H1 (cell line): ENCODE data around the gene NLRP1. TPM values are rescaled to one million over a fixed set of nuclear protein-coding genes. Genes with fewer than 3 reads are reported as not detected.

Source experiments
- CTCF ChIA-PET: fragments of 300-600 bp; sonication (Branson Sonifier 250); formaldehyde crosslinking; loops from one replicate; lab custom pipeline; 2021; ENCODE audit not compliant: partially characterized antibody; lab: Charles Lee
- POLR2A ChIA-PET: fragments of 300-600 bp; sonication (Branson Sonifier 250); formaldehyde crosslinking; loops from one replicate; lab custom pipeline; 2021; ENCODE audit warnings: inconsistent platforms; ENCODE audit not compliant: partially characterized antibody; lab: Charles Lee
- DNase-seq, 2 experiments: peaks; one replicate each; pipeline versions ENCODE4 v3.0.0 to v3.0.0-alpha.2; 2010 to 2022; ENCODE audit warnings: low spot score in 2 of 2, low read depth in 1 of 2, mixed read lengths in 1 of 2
- FAIRE-seq: peaks from 2 replicates; lab custom pipeline; 2011; peaks lifted over from hg19 to GRCh38; lab: Jason Lieb, UNC
- H2AFZ ChIP-seq: 2 replicates; pipeline ENCODE4 v1.8.1; 2012; ENCODE audit warnings: low read length, inconsistent platforms
- H2AK5ac ChIP-seq: 2 replicates; pipeline ENCODE4 v1.6.1; 2013; ENCODE audit warnings: low read depth, low read length
- H2BK120ac ChIP-seq: replicated peaks from 2 replicates; pipeline ENCODE3; 2013; ENCODE audit warnings: low read depth, low read length, inconsistent platforms
- H2BK12ac ChIP-seq: 2 replicates; pipeline ENCODE4 v1.6.1; 2013; ENCODE audit warnings: low read depth, low read length
- H2BK15ac ChIP-seq: 2 replicates; pipeline ENCODE4 v1.6.1; 2013; ENCODE audit warnings: low read length
- H2BK20ac ChIP-seq: 2 replicates; pipeline ENCODE4 v1.6.1; 2013; ENCODE audit warnings: low read length
- H2BK5ac ChIP-seq: 2 replicates; pipeline ENCODE4 v1.6.1; 2013; ENCODE audit warnings: low read depth, low read length
- H3K14ac ChIP-seq: 2 replicates; pipeline ENCODE4 v1.6.1; 2013; ENCODE audit warnings: inconsistent platforms; ENCODE audit not compliant: insufficient read length
- H3K18ac ChIP-seq: 2 replicates; pipeline ENCODE4 v1.6.1; 2013; ENCODE audit warnings: low read length; ENCODE audit errors: extremely low read depth
- H3K23ac ChIP-seq: 2 replicates; pipeline ENCODE4 v1.6.1; 2013; ENCODE audit warnings: inconsistent platforms; ENCODE audit not compliant: insufficient read length
- H3K23me2 ChIP-seq: 2 replicates; pipeline ENCODE4 v1.6.1; 2013; ENCODE audit warnings: low read depth, low read length
- H3K27ac ChIP-seq: 2 replicates; pipeline ENCODE4 v1.6.1; 2011; ENCODE audit warnings: low read depth, low read length, inconsistent platforms
- H3K27me3 ChIP-seq, 4 experiments: replicated peaks in 1 of 4; 1 replicate in 1 of 4; 2 replicates in 3 of 4; pipeline versions ENCODE4 v1.6.1 to v1.8.1; 2011 to 2013; ENCODE audit warnings: low read length in 3 of 4, mild to moderate bottlenecking in 3 of 4, inconsistent platforms in 2 of 4, mixed read lengths in 2 of 4, moderate library complexity in 1 of 4; ENCODE audit not compliant: control insufficient read depth in 3 of 4, insufficient read depth in 3 of 4; ENCODE audit errors: extremely low read depth in 1 of 4
- H3K36me3 ChIP-seq, 4 experiments: 2 replicates each; pipeline versions ENCODE4 v1.6.1 to v1.8.1; 2011 to 2013; ENCODE audit warnings: mild to moderate bottlenecking in 4 of 4, low read length in 3 of 4, moderate library complexity in 2 of 4, control low read depth in 1 of 4, inconsistent platforms in 1 of 4; ENCODE audit not compliant: insufficient read depth in 4 of 4, control insufficient read depth in 2 of 4
- H3K4ac ChIP-seq: replicated peaks from 2 replicates; pipeline ENCODE3; 2013; ENCODE audit warnings: low read length, low read depth, mixed read lengths, inconsistent platforms; ENCODE audit not compliant: insufficient read length
- H3K4me1 ChIP-seq, 4 experiments: replicated peaks in 1 of 4; 1 replicate in 1 of 4; 2 replicates in 3 of 4; pipeline versions ENCODE4 v1.6.1 to v1.8.1; 2011 to 2013; ENCODE audit warnings: low read length in 3 of 4, inconsistent platforms in 2 of 4, mixed read lengths in 1 of 4; ENCODE audit not compliant: insufficient read depth in 4 of 4, control insufficient read depth in 3 of 4
- H3K4me2 ChIP-seq, 2 experiments: 2 replicates each; pipeline versions ENCODE4 v1.6.1 to v1.8.1; 2011 to 2013; ENCODE audit warnings: low read depth in 2 of 2, low read length in 2 of 2, control low read depth in 1 of 2, inconsistent platforms in 1 of 2, mild to moderate bottlenecking in 1 of 2; ENCODE audit not compliant: insufficient read depth in 1 of 2
- H3K4me3 ChIP-seq, 4 experiments: fragments of 200-600, 300-600 bp in 1 of 4; sonication (generic), shearing (Covaris generic), sonication (Bioruptor Twin) in 1 of 4; 2 replicates each; pipeline versions ENCODE4 v1.5.1 to v1.8.1; 2011 to 2016; ENCODE audit warnings: low read length in 4 of 4, low read depth in 3 of 4, control low read depth in 2 of 4, inconsistent platforms in 2 of 4, mild to moderate bottlenecking in 2 of 4, mixed read lengths in 1 of 4, moderate library complexity in 1 of 4; ENCODE audit not compliant: insufficient read depth in 2 of 4; ENCODE audit errors: extremely low read depth in 1 of 4
- H3K56ac ChIP-seq: replicated peaks from 2 replicates; pipeline ENCODE3; 2013; ENCODE audit warnings: low read depth, mild to moderate bottlenecking, mixed read lengths, low read length, inconsistent platforms; ENCODE audit not compliant: insufficient read length
- H3K79me1 ChIP-seq: 2 replicates; pipeline ENCODE4 v1.6.1; 2013; ENCODE audit warnings: low read depth, low read length, control low read depth
- H3K79me2 ChIP-seq, 2 experiments: 2 replicates each; pipeline versions ENCODE4 v1.6.1 to v1.8.1; 2012 to 2013; ENCODE audit warnings: low read length in 2 of 2, mild to moderate bottlenecking in 2 of 2, inconsistent platforms in 1 of 2; ENCODE audit not compliant: insufficient read depth in 2 of 2, control insufficient read depth in 1 of 2
- H3K9ac ChIP-seq, 4 experiments: replicated peaks in 1 of 4; 1 replicate in 1 of 4; 2 replicates in 3 of 4; pipeline versions ENCODE4 v1.6.1 to v1.8.1; 2011 to 2013; ENCODE audit warnings: low read depth in 3 of 4, low read length in 3 of 4, control low read depth in 2 of 4, mild to moderate bottlenecking in 2 of 4, moderate library complexity in 2 of 4, inconsistent platforms in 1 of 4; ENCODE audit errors: extremely low read depth in 1 of 4
- H3K9me3 ChIP-seq, 2 experiments: 2 replicates each; pipeline versions ENCODE4 v1.6.1 to v1.8.1; 2012 to 2013; ENCODE audit warnings: mild to moderate bottlenecking in 2 of 2, moderate library complexity in 2 of 2, control low read depth in 1 of 2, inconsistent platforms in 1 of 2, low read depth in 1 of 2, low read length in 1 of 2, mixed read lengths in 1 of 2; ENCODE audit not compliant: insufficient read depth in 2 of 2
- H4K20me1 ChIP-seq, 2 experiments: replicated peaks in 1 of 2; 2 replicates each; pipeline versions ENCODE3 to v1.8.1; 2011 to 2013; ENCODE audit warnings: inconsistent platforms in 2 of 2, low read length in 2 of 2, mild to moderate bottlenecking in 1 of 2; ENCODE audit not compliant: insufficient read depth in 2 of 2, control insufficient read depth in 1 of 2
- H4K5ac ChIP-seq: 2 replicates; pipeline ENCODE4 v1.6.1; 2013; ENCODE audit warnings: low read length, low read depth, mixed read lengths, inconsistent platforms; ENCODE audit not compliant: insufficient read length
- H4K8ac ChIP-seq: 2 replicates; pipeline ENCODE4 v1.8.0; 2013; ENCODE audit warnings: mild to moderate bottlenecking, moderate library complexity, low read length, inconsistent platforms; ENCODE audit not compliant: insufficient read depth; ENCODE audit errors: extremely low read depth
- H4K91ac ChIP-seq: replicated peaks from 2 replicates; pipeline ENCODE3; 2013; ENCODE audit warnings: low read length, mixed read lengths, inconsistent platforms; ENCODE audit not compliant: insufficient read length
- ASH2L ChIP-seq: fragments of 200-600, 300-600 bp; sonication (generic); IDR thresholded peaks from one replicate; pipeline ENCODE4 v1.7.1; 2017; ENCODE audit warnings: low read length
- CHD2 ChIP-seq: IDR thresholded peaks from 2 replicates; pipeline ENCODE4 v1.6.1; 2012; ENCODE audit warnings: low read length, improper control_type of control experiment
- GTF2F1 ChIP-seq: IDR thresholded peaks from 2 replicates; pipeline ENCODE4 v1.6.1; 2012; ENCODE audit warnings: low read depth, low read length, improper control_type of control experiment, borderline replicate concordance
- HDAC2 ChIP-seq, 2 experiments: fragments of 300-600 bp in 1 of 2; sonication (generic) in 1 of 2; IDR thresholded peaks; 2 replicates each; pipeline ENCODE4 v1.6.1; 2011 to 2012; ENCODE audit warnings: low read depth in 2 of 2, low read length in 2 of 2, mild to moderate bottlenecking in 2 of 2, moderate library complexity in 2 of 2, borderline replicate concordance in 1 of 2, inconsistent platforms in 1 of 2
- HDAC6 ChIP-seq: IDR thresholded peaks from one replicate; pipeline ENCODE4 v1.7.1; 2012; ENCODE audit warnings: low read depth, mild to moderate bottlenecking, inconsistent platforms, low read length, moderate library complexity
- MAFK ChIP-seq: IDR thresholded peaks from 2 replicates; pipeline ENCODE4 v1.6.1; 2012; ENCODE audit warnings: low read depth, mild to moderate bottlenecking, improper control_type of control experiment, low read length
- PHF8 ChIP-seq: fragments of 200-600 bp; sonication (generic); conservative IDR thresholded peaks from 2 replicates; pipeline ENCODE4 v1.7.1; 2012; ENCODE audit warnings: low read depth, mild to moderate bottlenecking, inconsistent platforms, low read length, moderate library complexity
- POLR2AphosphoS5 ChIP-seq: IDR thresholded peaks from 2 replicates; pipeline ENCODE4 v1.6.1; 2011; ENCODE audit warnings: low read depth, low read length
- RAD21 ChIP-seq, 2 experiments: IDR thresholded peaks in 1 of 2; conservative IDR thresholded peaks in 1 of 2; 2 replicates each; pipeline ENCODE4 v1.6.1; 2011; ENCODE audit warnings: low read depth in 2 of 2, low read length in 2 of 2, improper control_type of control experiment in 1 of 2, inconsistent platforms in 1 of 2, mild to moderate bottlenecking in 1 of 2, moderate library complexity in 1 of 2
- RXRA ChIP-seq: IDR thresholded peaks from 2 replicates; pipeline ENCODE4 v1.6.1; 2011; ENCODE audit warnings: low read depth, mild to moderate bottlenecking, low read length, moderate library complexity; ENCODE audit not compliant: insufficient read depth
- SIN3A ChIP-seq, 2 experiments: IDR thresholded peaks in 1 of 2; conservative IDR thresholded peaks in 1 of 2; 2 replicates each; pipeline ENCODE4 v1.6.1; 2011 to 2012; ENCODE audit warnings: low read length in 2 of 2, improper control_type of control experiment in 1 of 2, low read depth in 1 of 2, mild to moderate bottlenecking in 1 of 2
- SIRT6 ChIP-seq: IDR thresholded peaks from one replicate; pipeline ENCODE4 v1.7.1; 2012; ENCODE audit warnings: low read length, inconsistent platforms
- SRF ChIP-seq: IDR thresholded peaks from 2 replicates; pipeline ENCODE4 v1.6.1; 2011; ENCODE audit warnings: mild to moderate bottlenecking, low read depth, low read length, moderate library complexity
- TAF1 ChIP-seq: IDR thresholded peaks from 2 replicates; pipeline ENCODE4 v1.6.1; 2011; ENCODE audit warnings: mild to moderate bottlenecking, low read depth, low read length
- TCF12 ChIP-seq: IDR thresholded peaks from 2 replicates; pipeline ENCODE4 v1.6.1; 2011; ENCODE audit warnings: low read depth, mild to moderate bottlenecking, low read length
- WGBS, 2 experiments: shearing (Covaris generic) in 1 of 2; methylation state at CpG; one replicate each; pipeline versions ENCODE4 v1.1.6 to v1.1.7; 2013 to 2015; ENCODE audit warnings: low lambda C conversion rate in 2 of 2, mixed read lengths in 2 of 2, inconsistent platforms in 1 of 2, low coverage in 1 of 2, missing lambda C conversion rate in 1 of 2; ENCODE audit not compliant: insufficient replicate concordance in 2 of 2, insufficient coverage in 1 of 2, insufficient read length in 1 of 2; ENCODE audit errors: extremely low coverage in 1 of 2, missing lambda C conversion rate in 1 of 2; 5-methylcytosine and 5-hydroxymethylcytosine counted together
- polyA plus RNA-seq, 7 experiments: library from polyadenylated mRNA; depleted of rRNA in 3 of 7; stranded (reverse) in 5 of 7; unstranded in 2 of 7; fragments of >200 nt in 5 of 7; fragments of 200-250 nt in 2 of 7; gene quantifications; 1 replicate in 5 of 7; 2 replicates in 1 of 7; 4 replicates in 1 of 7; pipeline versions ENCODE4 v1.2.1 to v1.2.3, GENCODE V29; 2011 to 2013; ENCODE audit warnings: missing spikeins in 2 of 7, mixed read lengths in 2 of 7
- total RNA-seq: library from RNA; stranded (reverse); fragmentation: NEBNext Ultra II Directional; extraction: Animal tissue kit (Norgen Biotek cat#: 25700); gene quantifications from 2 replicates; pipeline ENCODE4 v1.2.1, GENCODE V29; 2021

NLRP1 gene
- total and polyA plus RNA-seq, 2 of the 8 experiments (the other 6 are each of a cell fraction or from before 2014, with no cell fraction given) = 8.6 to 10.4 TPM

DNA sequence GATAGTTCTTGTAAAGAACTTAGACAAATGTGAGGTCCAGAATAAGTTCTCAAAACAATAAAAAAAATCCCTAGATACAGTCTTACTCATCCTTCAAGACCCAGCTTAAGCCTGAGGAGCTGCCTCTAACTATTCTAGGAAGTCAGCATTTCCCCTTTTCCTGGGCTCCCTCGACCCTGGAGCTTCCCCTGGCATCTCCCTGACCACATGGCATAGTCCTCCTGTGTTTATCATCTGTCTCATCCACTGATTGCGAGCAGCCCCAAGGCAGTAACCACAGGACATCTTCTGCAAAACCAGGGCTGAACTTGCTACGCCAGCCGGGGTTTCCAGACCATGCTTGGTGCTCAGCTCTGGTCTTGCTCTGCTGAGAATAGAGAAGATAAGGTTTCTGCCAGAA, 36.7 kb upstream of the NLRP1 start:
- WGBS, 2 experiments = 89% methylated on average over 4 of the region's 4 CpGs; no CpG with 5 or more reads in 1 of the 2 experiments
- H2BK5ac ChIP-seq = no peak overlapping the region
- FAIRE-seq = no peak

More for the DNA sequence above, 36.7 kb upstream of the NLRP1 start:
- Histone ChIP-seq H3K23ac (no peak overlapping the region), H3K9ac (no peak overlapping the region), H3K79me2 (no peaks in the 10 kb centered on the region), H3K27me3 (no peaks in the 10 kb centered on the region), H2BK20ac (no peak overlapping the region), H2BK120ac (no peak overlapping the region), H3K36me3 (no peaks in the 10 kb centered on the region), H3K56ac (no peak overlapping the region), H3K4ac (no peak overlapping the region), H4K20me1 (no peaks in the 10 kb centered on the region), H4K91ac (no peak overlapping the region), H3K4me3 (no peak overlapping the region), H2BK15ac (no peak overlapping the region), H3K9me3 (no peaks in the 10 kb centered on the region), H2AFZ (no peak overlapping the region), H3K23me2 (peaks cover 3% of the 10 kb centered on the region; the same call in 1 of the 2 replicates), H3K27ac (no peak overlapping the region), H3K4me2 (no peak overlapping the region), H3K14ac (no peak overlapping the region), H2AK5ac (no peak overlapping the region), H4K8ac (no peak overlapping the region), H4K5ac (no peak overlapping the region), H2BK12ac (no peak overlapping the region), H3K4me1 (no peaks in the 10 kb centered on the region), H3K79me1 (no peaks in the 10 kb centered on the region), H3K18ac (no peak overlapping the region)
- ChIA-PET POLR2A (interaction anchor here (1.0 kb wide), 1 partner anchor 10 kb away, joined by 3 read pairs; no protein-coding TSS in a partner anchor), CTCF (interaction anchor here (1.3 to 1.6 kb wide), 2 partner anchors 15 to 30 kb away, joined by 3 read pairs; no protein-coding TSS in a partner anchor)
- DNase-seq = no peak
- TF ChIP-seq ASH2L (no peak), MAFK (no peak), SIN3A (conservative IDR thresholded peaks at IDR 0.05 in 1 of 2, IDR thresholded peaks at IDR 0.05 in 1 of 2; ENCODE audit: low read depth in 1 of 2, low read length in 2 of 2) (no peak), SIRT6 (no peak), TAF1 (no peak), PHF8 (no peak), RXRA (no peak), HDAC6 (no peak), RAD21 (IDR thresholded peaks at IDR 0.05 in 1 of 2, conservative IDR thresholded peaks at IDR 0.05 in 1 of 2; ENCODE audit: low read depth in 2 of 2, low read length in 2 of 2) (no peak), GTF2F1 (no peak), CHD2 (no peak), SRF (no peak), POLR2AphosphoS5 (no peak), TCF12 (no peak), HDAC2 (IDR thresholded peaks at IDR 0.05; ENCODE audit: borderline replicate concordance in 1 of 2, low read depth in 2 of 2, low read length in 2 of 2) (no peak)
